Astrocyte (in vitro differentiated cells and primary cell): ENCODE data around the gene TMEM179.

ENCODE experiments used
- CTCF ChIP-seq: IDR thresholded peaks from 2 replicates; pipeline ENCODE4 v1.5.1; 2011; ENCODE audit warnings: low read depth, mild to moderate bottlenecking, inconsistent platforms, low read length, moderate library complexity; ENCODE audit not compliant: insufficient read depth
- EZH2 ChIP-seq: IDR thresholded peaks from 2 replicates; pipeline ENCODE4 v1.6.1; 2012; ENCODE audit warnings: mild to moderate bottlenecking, low read length, inconsistent platforms; ENCODE audit not compliant: insufficient read depth

GRCh38 chr14:104587641-104588040, 16.9 kb downstream of the TMEM179 start:
- TF ChIP-seq EZH2 (no peak), CTCF (no peak)
